Fibroblast of mammary gland (primary cell): Measurements from ENCODE around the gene RTF2.

ENCODE experiments used
- DNase-seq: peaks from one replicate; pipeline ENCODE4 v3.0.0-alpha.2; 2010; ENCODE audit warnings: low read depth
- H3K4me3 ChIP-seq: 2 replicates; pipeline ENCODE4 v1.5.1; 2011; ENCODE audit warnings: low read depth, mild to moderate bottlenecking, low read length, moderate library complexity; ENCODE audit not compliant: control insufficient read depth
- TF ChIP-seq, protein P1 (sequence below): conservative IDR thresholded peaks from 2 replicates; pipeline ENCODE4 v1.5.1; 2011; ENCODE audit warnings: low read depth, low read length, inconsistent platforms; ENCODE audit not compliant: control insufficient read depth, insufficient read depth

RTF2 gene

DNA sequence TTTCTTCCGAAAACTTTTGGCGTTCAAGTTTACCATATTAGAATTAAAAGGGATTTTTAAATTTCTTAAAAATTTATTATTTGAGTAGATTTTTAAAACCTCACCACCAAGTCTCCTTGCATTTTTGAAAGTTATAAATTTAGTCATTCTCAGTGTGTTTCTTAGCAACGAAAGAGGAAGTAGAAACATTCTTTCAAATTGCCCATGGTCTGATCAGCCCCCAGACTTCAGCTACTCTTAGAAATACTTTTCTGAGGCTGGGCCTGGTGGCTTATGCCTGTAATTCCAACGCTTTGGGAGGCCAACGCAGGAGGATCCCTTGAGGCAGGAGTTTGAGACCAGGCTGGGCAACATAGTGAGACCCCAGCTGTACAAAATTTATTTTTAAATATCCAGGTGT, 15.1 kb upstream of the RTF2 start:
- no peak for DNase-seq
- no peak overlapping the region for H3K4me3 ChIP-seq
- TF ChIP-seq, protein P1, sequence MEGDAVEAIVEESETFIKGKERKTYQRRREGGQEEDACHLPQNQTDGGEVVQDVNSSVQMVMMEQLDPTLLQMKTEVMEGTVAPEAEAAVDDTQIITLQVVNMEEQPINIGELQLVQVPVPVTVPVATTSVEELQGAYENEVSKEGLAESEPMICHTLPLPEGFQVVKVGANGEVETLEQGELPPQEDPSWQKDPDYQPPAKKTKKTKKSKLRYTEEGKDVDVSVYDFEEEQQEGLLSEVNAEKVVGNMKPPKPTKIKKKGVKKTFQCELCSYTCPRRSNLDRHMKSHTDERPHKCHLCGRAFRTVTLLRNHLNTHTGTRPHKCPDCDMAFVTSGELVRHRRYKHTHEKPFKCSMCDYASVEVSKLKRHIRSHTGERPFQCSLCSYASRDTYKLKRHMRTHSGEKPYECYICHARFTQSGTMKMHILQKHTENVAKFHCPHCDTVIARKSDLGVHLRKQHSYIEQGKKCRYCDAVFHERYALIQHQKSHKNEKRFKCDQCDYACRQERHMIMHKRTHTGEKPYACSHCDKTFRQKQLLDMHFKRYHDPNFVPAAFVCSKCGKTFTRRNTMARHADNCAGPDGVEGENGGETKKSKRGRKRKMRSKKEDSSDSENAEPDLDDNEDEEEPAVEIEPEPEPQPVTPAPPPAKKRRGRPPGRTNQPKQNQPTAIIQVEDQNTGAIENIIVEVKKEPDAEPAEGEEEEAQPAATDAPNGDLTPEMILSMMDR: no peak

DNA sequence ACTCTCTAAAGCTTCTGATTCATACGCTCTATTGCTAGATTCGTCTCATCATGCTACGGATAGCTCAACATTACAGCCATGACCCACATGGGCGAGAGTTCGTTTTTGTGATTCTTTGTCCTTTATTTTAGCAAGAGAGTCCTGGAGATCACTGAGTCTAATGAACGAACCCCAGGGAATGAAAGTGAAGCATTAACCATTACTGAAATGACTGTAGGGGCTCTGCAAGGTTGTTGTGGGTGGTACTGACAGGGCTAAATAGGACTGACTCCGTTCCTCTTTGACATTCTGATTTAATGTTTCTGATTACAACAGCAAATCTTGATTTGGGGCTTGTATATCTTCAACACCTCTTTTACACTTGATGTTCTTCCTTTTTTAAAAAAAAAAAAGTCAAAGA, 13.7 kb upstream of the RTF2 start:
- TF ChIP-seq, protein P1: no peak
- DNase-seq: no peak
- no peak overlapping the region for H3K4me3 ChIP-seq

DNA sequence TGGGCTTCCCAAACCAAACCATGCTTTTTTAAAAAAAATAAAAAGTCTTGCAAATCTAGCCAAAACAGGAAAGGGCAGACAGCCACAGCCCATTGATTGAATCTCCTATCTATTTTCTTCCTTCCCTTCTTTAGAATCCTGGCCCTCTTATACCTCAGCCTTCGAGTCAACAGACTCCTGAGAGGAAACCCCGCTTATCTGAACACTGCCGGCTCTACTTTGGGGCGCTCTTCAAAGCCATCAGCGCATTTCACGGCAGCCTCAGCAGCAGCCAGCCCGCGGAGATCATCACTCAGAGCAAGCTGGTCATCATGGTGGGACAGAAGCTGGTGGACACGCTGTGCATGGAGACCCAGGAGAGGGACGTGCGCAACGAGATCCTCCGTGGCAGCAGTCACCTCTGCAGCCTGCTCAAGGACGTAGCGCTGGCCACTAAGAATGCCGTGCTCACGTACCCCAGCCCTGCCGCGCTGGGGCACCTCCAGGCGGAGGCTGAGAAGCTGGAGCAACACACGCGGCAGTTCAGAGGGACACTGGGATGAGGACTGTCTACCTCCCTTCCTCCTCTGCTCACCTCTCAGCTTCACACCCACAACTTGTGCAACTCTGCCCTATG, 10.1 kb upstream of the RTF2 start:
- TF ChIP-seq, protein P1: no peak
- no peak for DNase-seq

DNA sequence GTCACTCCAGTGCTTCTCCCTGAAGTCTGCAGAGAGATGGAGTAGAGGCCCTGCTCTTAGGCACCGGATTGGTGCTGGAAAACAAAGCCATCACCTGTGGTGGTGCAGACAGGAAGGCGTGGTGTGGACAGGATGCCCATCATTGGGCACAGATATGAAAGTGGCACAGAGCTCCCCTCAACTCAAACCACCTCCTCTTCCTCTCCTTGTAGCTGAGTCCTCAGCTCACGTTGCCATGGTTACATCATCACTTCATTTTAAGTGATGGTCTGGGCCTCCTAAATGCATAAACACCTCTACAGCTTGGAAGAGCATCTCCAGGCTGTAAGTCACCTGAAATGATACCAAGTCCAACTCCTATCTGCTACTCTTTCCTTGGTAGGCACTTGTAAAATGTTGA, 8.0 kb upstream of the RTF2 start:
- DNase-seq: no peak
- no peak overlapping the region for H3K4me3 ChIP-seq
- TF ChIP-seq, protein P1: no peak

More for the DNA sequence above, 10.1 kb upstream of the RTF2 start:
- H3K4me3 ChIP-seq: no peak overlapping the region

DNA sequence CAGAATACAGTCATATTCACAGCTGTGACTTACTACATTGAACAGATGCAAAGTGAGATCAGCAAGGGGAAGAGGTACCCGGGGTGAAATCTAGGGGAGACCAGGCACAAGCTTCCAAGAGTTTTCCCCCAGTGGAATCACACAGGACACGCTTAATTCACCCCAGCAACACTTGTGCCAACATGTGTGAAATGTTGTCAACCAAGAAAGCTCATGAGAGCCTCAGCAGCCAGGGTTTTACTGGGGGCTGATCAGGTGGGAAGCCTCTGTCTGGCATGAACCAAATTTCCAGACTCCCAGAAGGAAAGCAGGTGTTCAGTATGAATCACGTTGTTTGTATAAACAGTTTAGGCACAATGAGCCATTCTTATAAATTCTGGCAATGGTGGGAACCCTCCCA, 6.9 kb upstream of the RTF2 start:
- no peak for DNase-seq
- no peak overlapping the region for H3K4me3 ChIP-seq
- TF ChIP-seq, protein P1: no peak

DNA sequence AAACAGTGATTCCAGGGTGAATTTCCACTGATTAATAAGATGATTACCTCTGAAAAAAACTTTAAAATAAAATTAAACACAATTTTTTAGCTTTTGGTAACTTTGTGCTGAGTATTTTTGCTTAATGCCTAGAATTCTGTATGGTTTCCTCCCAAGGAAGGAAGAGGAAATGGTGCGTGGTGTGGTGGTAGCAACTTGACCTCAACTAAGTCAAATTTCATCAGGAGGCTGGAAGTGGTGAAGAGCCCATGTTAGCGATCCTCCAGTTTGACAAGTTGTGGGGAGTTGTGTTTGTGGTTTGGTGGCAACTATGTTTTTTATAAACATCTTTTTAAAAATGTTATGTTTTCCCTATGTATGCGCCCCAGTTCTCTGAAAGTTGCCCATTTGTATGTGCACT, 5.0 kb upstream of the RTF2 start:
- no peak for DNase-seq
- TF ChIP-seq, protein P1: no peak
- no peak overlapping the region for H3K4me3 ChIP-seq

DNA sequence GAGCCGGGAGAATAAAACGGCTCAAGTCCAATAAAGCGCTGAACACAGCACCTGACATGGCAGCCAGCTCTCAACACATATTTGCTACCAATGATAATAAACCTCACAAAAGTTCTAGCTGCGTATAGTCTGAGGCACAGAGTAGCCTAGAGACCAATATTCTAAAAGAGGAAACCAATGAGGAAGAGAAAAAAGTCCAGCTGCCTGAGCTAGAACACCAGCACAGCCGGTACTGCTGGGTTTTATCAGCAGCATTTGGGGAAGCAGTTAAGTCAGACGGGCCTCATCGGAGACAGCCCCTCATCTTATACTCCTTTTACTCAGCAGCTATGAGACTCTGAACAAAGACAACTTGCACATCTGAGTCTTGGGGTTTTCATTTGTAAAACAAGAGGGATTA, 2.4 kb upstream of the RTF2 start:
- no peak for DNase-seq
- TF ChIP-seq, protein P1: no peak
- H3K4me3 ChIP-seq: no peak overlapping the region
